Measurements from ENCODE around the gene ALK. TPM values are rescaled to one million over a fixed set of nuclear protein-coding genes. Genes with fewer than 3 reads are reported as not detected.

The ALK gene
- total and polyA plus RNA-seq, 3 experiments from 2014 or later, result not detected

- no peaks in the 10 kb centered on the region for H3K4me1 ChIP-seq (ENCODE audit: insufficient read depth, low read length)
- DNase-seq, result no peak
- CTCF ChIA-PET, result no interaction called here
- Mint-ChIP-seq H3K27me3 (peaks cover 0 to 10% of the 10 kb centered on the region in 2 donors), H3K4me1 (no peaks in the 10 kb centered on the region), H3K36me3 (no peaks in the 10 kb centered on the region), H3K4me3 (no peak overlapping the region), H3K27ac (no peak overlapping the region), H3K9me3 (no peaks in the 10 kb centered on the region)
- H3K36me3 ChIP-seq (ENCODE audit: insufficient read depth, low read length), result no peaks in the 10 kb centered on the region
- POLR2A ChIA-PET, result no interaction called here
- no peak overlapping the region for H3K4me3 ChIP-seq (ENCODE audit: low read length)
- H3K27me3 ChIP-seq (ENCODE audit: insufficient read depth, low read length, poor library complexity, severe bottlenecking), result no peaks in the 10 kb centered on the region
- no peaks in the 10 kb centered on the region for H3K9me3 ChIP-seq (ENCODE audit: low read length)
- H3K27ac ChIP-seq (ENCODE audit: low read depth, low read length), result no peak overlapping the region
Observed at GRCh38 chr2:29702276-29702675, 219.1 kb downstream of the ALK start.

- Mint-ChIP-seq H3K36me3 (no peaks in the 10 kb centered on the region), H3K27ac (no peak overlapping the region), H3K4me1 (no peaks in the 10 kb centered on the region), H3K9me3 (no peaks in the 10 kb centered on the region), H3K27me3 (peaks cover 0 to 4% of the 10 kb centered on the region in 2 donors), H3K4me3 (no peak overlapping the region)
- no peaks in the 10 kb centered on the region for H3K4me1 ChIP-seq (ENCODE audit: insufficient read depth, low read length)
- no peaks in the 10 kb centered on the region for H3K27me3 ChIP-seq (ENCODE audit: insufficient read depth, low read length, poor library complexity, severe bottlenecking)
- no peaks in the 10 kb centered on the region for H3K9me3 ChIP-seq (ENCODE audit: low read length)
- no peak overlapping the region for H3K27ac ChIP-seq (ENCODE audit: low read depth, low read length)
- H3K4me3 ChIP-seq (ENCODE audit: low read length), result no peak overlapping the region
- ChIA-PET CTCF (no interaction called here), POLR2A (no interaction called here)
- H3K36me3 ChIP-seq (ENCODE audit: insufficient read depth, low read length), result no peaks in the 10 kb centered on the region
- DNase-seq, result no peak
Observed at GRCh38 chr2:29700560-29700959, 220.8 kb downstream of the ALK start.

GRCh38 chr2:29699045-29699444, 222.3 kb downstream of the ALK start:
- Histone ChIP-seq H3K27ac (ENCODE audit: low read depth, low read length) (no peak overlapping the region), H3K4me1 (ENCODE audit: insufficient read depth, low read length) (no peaks in the 10 kb centered on the region), H3K9me3 (ENCODE audit: low read length) (no peaks in the 10 kb centered on the region), H3K4me3 (ENCODE audit: low read length) (no peak overlapping the region), H3K27me3 (ENCODE audit: insufficient read depth, low read length, poor library complexity, severe bottlenecking) (no peaks in the 10 kb centered on the region), H3K36me3 (ENCODE audit: insufficient read depth, low read length) (no peaks in the 10 kb centered on the region)
- Mint-ChIP-seq H3K4me1 (no peaks in the 10 kb centered on the region), H3K27me3 (peaks cover 5 to 11% of the 10 kb centered on the region in 2 donors), H3K4me3 (no peak overlapping the region), H3K36me3 (no peaks in the 10 kb centered on the region), H3K27ac (no peak overlapping the region), H3K9me3 (no peaks in the 10 kb centered on the region)
- ChIA-PET POLR2A (no interaction called here), CTCF (no interaction called here)
- no peak for DNase-seq

- H3K27me3 ChIP-seq (ENCODE audit: insufficient read depth, low read length, poor library complexity, severe bottlenecking), result no peaks in the 10 kb centered on the region
- DNase-seq, result no peak
- no peaks in the 10 kb centered on the region for H3K4me1 ChIP-seq (ENCODE audit: insufficient read depth, low read length)
- no peak overlapping the region for H3K27ac Mint-ChIP-seq
- H3K4me3 ChIP-seq (ENCODE audit: low read length), result no peak overlapping the region
- no peak overlapping the region for H3K4me3 Mint-ChIP-seq
- ChIA-PET POLR2A (no interaction called here), CTCF (no interaction called here)
- no peaks in the 10 kb centered on the region for H3K9me3 Mint-ChIP-seq
- H3K4me1 Mint-ChIP-seq, result no peaks in the 10 kb centered on the region
- H3K27me3 Mint-ChIP-seq, result peaks cover 8 to 18% of the 10 kb centered on the region in 2 donors
- no peaks in the 10 kb centered on the region for H3K36me3 Mint-ChIP-seq
- no peaks in the 10 kb centered on the region for H3K36me3 ChIP-seq (ENCODE audit: insufficient read depth, low read length)
- H3K9me3 ChIP-seq (ENCODE audit: low read length), result no peaks in the 10 kb centered on the region
- no peak overlapping the region for H3K27ac ChIP-seq (ENCODE audit: low read depth, low read length)
Observed at GRCh38 chr2:29698216-29698615, 223.2 kb downstream of the ALK start.

- Mint-ChIP-seq H3K4me1 (no peaks in the 10 kb centered on the region), H3K27ac (no peak overlapping the region), H3K36me3 (no peaks in the 10 kb centered on the region), H3K9me3 (no peaks in the 10 kb centered on the region), H3K4me3 (no peak overlapping the region), H3K27me3 (peaks cover 13 to 22% of the 10 kb centered on the region in 2 donors)
- CTCF ChIA-PET, result no interaction called here
- Histone ChIP-seq H3K27me3 (ENCODE audit: insufficient read depth, low read length, poor library complexity, severe bottlenecking) (no peaks in the 10 kb centered on the region), H3K4me1 (ENCODE audit: insufficient read depth, low read length) (no peaks in the 10 kb centered on the region), H3K27ac (ENCODE audit: low read depth, low read length) (no peak overlapping the region), H3K36me3 (ENCODE audit: insufficient read depth, low read length) (no peaks in the 10 kb centered on the region), H3K4me3 (ENCODE audit: low read length) (no peak overlapping the region), H3K9me3 (ENCODE audit: low read length) (no peaks in the 10 kb centered on the region)
- POLR2A ChIA-PET, result no interaction called here
- DNase-seq, result no peak
Observed at GRCh38 chr2:29697715-29698114, 223.7 kb downstream of the ALK start.

GRCh38 chr2:29697181-29697580, 224.2 kb downstream of the ALK start:
- Mint-ChIP-seq H3K4me1 (no peaks in the 10 kb centered on the region), H3K27me3 (peaks cover 13 to 23% of the 10 kb centered on the region in 2 donors), H3K4me3 (no peak overlapping the region), H3K9me3 (no peaks in the 10 kb centered on the region), H3K27ac (no peak overlapping the region), H3K36me3 (no peaks in the 10 kb centered on the region)
- Histone ChIP-seq H3K27ac (ENCODE audit: low read depth, low read length) (no peak overlapping the region), H3K36me3 (ENCODE audit: insufficient read depth, low read length) (no peaks in the 10 kb centered on the region), H3K4me3 (ENCODE audit: low read length) (no peak overlapping the region), H3K9me3 (ENCODE audit: low read length) (no peaks in the 10 kb centered on the region), H3K27me3 (ENCODE audit: insufficient read depth, low read length, poor library complexity, severe bottlenecking) (no peaks in the 10 kb centered on the region), H3K4me1 (ENCODE audit: insufficient read depth, low read length) (no peaks in the 10 kb centered on the region)
- DNase-seq, result no peak
- POLR2A ChIA-PET, result no interaction called here
- CTCF ChIA-PET, result no interaction called here

- no peak overlapping the region for H3K27ac ChIP-seq (ENCODE audit: low read depth, low read length)
- H3K27me3 Mint-ChIP-seq, result peaks cover 18 to 35% of the 10 kb centered on the region in 2 donors
- POLR2A ChIA-PET, result no interaction called here
- H3K9me3 Mint-ChIP-seq, result no peaks in the 10 kb centered on the region
- H3K4me3 Mint-ChIP-seq, result no peak overlapping the region
- H3K4me3 ChIP-seq (ENCODE audit: low read length), result no peak overlapping the region
- H3K9me3 ChIP-seq (ENCODE audit: low read length), result no peaks in the 10 kb centered on the region
- H3K27me3 ChIP-seq (ENCODE audit: insufficient read depth, low read length, poor library complexity, severe bottlenecking), result no peaks in the 10 kb centered on the region
- no peaks in the 10 kb centered on the region for H3K36me3 Mint-ChIP-seq
- no peak for DNase-seq
- CTCF ChIA-PET, result no interaction called here
- H3K4me1 Mint-ChIP-seq, result no peaks in the 10 kb centered on the region
- H3K27ac Mint-ChIP-seq, result no peak overlapping the region
- no peaks in the 10 kb centered on the region for H3K36me3 ChIP-seq (ENCODE audit: insufficient read depth, low read length)
- no peaks in the 10 kb centered on the region for H3K4me1 ChIP-seq (ENCODE audit: insufficient read depth, low read length)
Observed at GRCh38 chr2:29694741-29695140, 226.6 kb downstream of the ALK start.

GRCh38 chr2:29691391-29691950, 229.9 kb downstream of the ALK start:
- H3K9me3 Mint-ChIP-seq, result no peaks in the 10 kb centered on the region
- Histone ChIP-seq H3K9me3 (ENCODE audit: low read length) (no peaks in the 10 kb centered on the region), H3K27ac (ENCODE audit: low read depth, low read length) (no peak overlapping the region), H3K4me3 (ENCODE audit: low read length) (no peak overlapping the region), H3K36me3 (ENCODE audit: insufficient read depth, low read length) (no peaks in the 10 kb centered on the region), H3K4me1 (ENCODE audit: insufficient read depth, low read length) (no peaks in the 10 kb centered on the region), H3K27me3 (ENCODE audit: insufficient read depth, low read length, poor library complexity, severe bottlenecking) (no peaks in the 10 kb centered on the region)
- no peak for DNase-seq
- no peak overlapping the region for H3K27ac Mint-ChIP-seq
- no peaks in the 10 kb centered on the region for H3K4me1 Mint-ChIP-seq
- H3K4me3 Mint-ChIP-seq, result no peak overlapping the region
- POLR2A ChIA-PET, result no interaction called here
- H3K36me3 Mint-ChIP-seq, result no peaks in the 10 kb centered on the region
- CTCF ChIA-PET, result no interaction called here
- H3K27me3 Mint-ChIP-seq, result peaks cover 21 to 50% of the 10 kb centered on the region in 2 donors

GRCh38 chr2:29689666-29690065, 231.7 kb downstream of the ALK start:
- Mint-ChIP-seq H3K36me3 (no peaks in the 10 kb centered on the region), H3K27me3 (peaks cover 23 to 61% of the 10 kb centered on the region in 2 donors), H3K4me3 (no peak overlapping the region), H3K27ac (no peak overlapping the region), H3K9me3 (no peaks in the 10 kb centered on the region), H3K4me1 (no peaks in the 10 kb centered on the region)
- no peaks in the 10 kb centered on the region for H3K36me3 ChIP-seq (ENCODE audit: insufficient read depth, low read length)
- no peaks in the 10 kb centered on the region for H3K27me3 ChIP-seq (ENCODE audit: insufficient read depth, low read length, poor library complexity, severe bottlenecking)
- POLR2A ChIA-PET, result no interaction called here
- CTCF ChIA-PET, result no interaction called here
- H3K9me3 ChIP-seq (ENCODE audit: low read length), result no peaks in the 10 kb centered on the region
- no peak overlapping the region for H3K27ac ChIP-seq (ENCODE audit: low read depth, low read length)
- no peak for DNase-seq
- no peaks in the 10 kb centered on the region for H3K4me1 ChIP-seq (ENCODE audit: insufficient read depth, low read length)
- no peak overlapping the region for H3K4me3 ChIP-seq (ENCODE audit: low read length)
